Endothelial cell of umbilical vein (primary cell): ENCODE results near the gene ANKRD63. TPM values are rescaled to one million over a fixed set of nuclear protein-coding genes. Genes with fewer than 3 reads are reported as not detected.

ENCODE experiments used
- BruUV-seq: library from RNA; stranded (reverse); fragments of 400-500 nt; replicated peaks from 2 replicates; lab custom pipeline; 2021; lab: Mats Ljungman, UMichigan
- CTCF ChIA-PET: fragments of 300-600, 350-600 bp; sonication (Branson Sonifier 250); formaldehyde crosslinking; loops from one replicate; lab custom pipeline; 2021; ENCODE audit warnings: antibody characterized with exemption, inconsistent platforms; lab: Charles Lee
- POLR2A ChIA-PET: fragments of 300-600, 350-600 bp; sonication (Branson Sonifier 250); formaldehyde crosslinking; loops from one replicate; lab custom pipeline; 2021; ENCODE audit warnings: antibody characterized with exemption, inconsistent platforms; lab: Charles Lee
- DNase-seq: peaks from one replicate; pipeline ENCODE4 v3.0.0-alpha.2; 2011; ENCODE audit warnings: low read depth, low spot score
- FAIRE-seq: peaks from 2 replicates; lab custom pipeline; 2011; peaks lifted over from hg19 to GRCh38; lab: Jason Lieb, UNC
- H2AFZ ChIP-seq: 2 replicates; pipeline ENCODE4 v1.6.0; 2012; ENCODE audit warnings: low read depth, low read length, control low read depth, inconsistent platforms
- H3K27ac ChIP-seq: 2 replicates; pipeline ENCODE4 v1.5.1; 2011; ENCODE audit warnings: low read depth, mild to moderate bottlenecking, control low read depth, low read length, moderate library complexity; ENCODE audit not compliant: insufficient read depth
- H3K27me3 ChIP-seq, 2 experiments: 2 replicates each; pipeline versions ENCODE4 v1.6.0 to v1.6.1; 2011; ENCODE audit warnings: low read length in 2 of 2, mixed read lengths in 1 of 2; ENCODE audit not compliant: control insufficient read depth in 2 of 2, insufficient read depth in 2 of 2
- H3K36me3 ChIP-seq, 2 experiments: 2 replicates in 1 of 2; 3 replicates in 1 of 2; pipeline ENCODE4 v1.5.1; 2011; ENCODE audit warnings: low read length in 2 of 2, mild to moderate bottlenecking in 1 of 2, moderate library complexity in 1 of 2; ENCODE audit not compliant: control insufficient read depth in 2 of 2, insufficient read depth in 2 of 2; ENCODE audit errors: extremely low read depth in 1 of 2
- H3K4me1 ChIP-seq: 3 replicates; pipeline ENCODE4 v1.5.1; 2011; ENCODE audit warnings: mild to moderate bottlenecking, low read length; ENCODE audit not compliant: control insufficient read depth, insufficient read depth; ENCODE audit errors: extremely low read depth
- H3K4me2 ChIP-seq: 2 replicates; pipeline ENCODE4 v1.6.1; 2011; ENCODE audit warnings: low read length, control low read depth, mixed read lengths; ENCODE audit not compliant: insufficient read depth
- H3K4me3 ChIP-seq, 3 experiments: fragments of 200-600 bp in 1 of 3; sonication (generic), shearing (Covaris generic) in 1 of 3; replicated peaks in 1 of 3; 2 replicates each; pipeline ENCODE4 v1.5.1; 2011 to 2016; ENCODE audit warnings: control low read depth in 3 of 3, low read length in 3 of 3, mild to moderate bottlenecking in 2 of 3, inconsistent platforms in 1 of 3, low read depth in 1 of 3, moderate library complexity in 1 of 3; ENCODE audit not compliant: insufficient read depth in 1 of 3
- H3K79me2 ChIP-seq: 2 replicates; pipeline ENCODE4 v1.6.0; 2012; ENCODE audit warnings: low read length, inconsistent platforms; ENCODE audit not compliant: control insufficient read depth, insufficient read depth
- H3K9ac ChIP-seq: replicated peaks from 2 replicates; pipeline ENCODE3; 2011; ENCODE audit warnings: low read length, control low read depth; ENCODE audit not compliant: insufficient read depth; ENCODE audit errors: extremely low read depth
- H3K9me1 ChIP-seq: replicated peaks from 3 replicates; pipeline ENCODE4 v1.6.0; 2011; ENCODE audit warnings: mild to moderate bottlenecking, low read length; ENCODE audit not compliant: control insufficient read depth, insufficient read depth; ENCODE audit errors: extremely low read depth
- H3K9me3 ChIP-seq: replicated peaks from 2 replicates; pipeline ENCODE4 v1.5.1; 2012; ENCODE audit warnings: low read length, inconsistent platforms; ENCODE audit not compliant: control insufficient read depth, insufficient read depth
- H4K20me1 ChIP-seq: replicated peaks from 2 replicates; pipeline ENCODE3; 2011; ENCODE audit warnings: mild to moderate bottlenecking, low read length; ENCODE audit not compliant: control insufficient read depth, insufficient read depth; ENCODE audit errors: extremely low read depth
- EZH2 ChIP-seq: IDR thresholded peaks from 2 replicates; pipeline ENCODE4 v1.6.1; 2012; ENCODE audit warnings: borderline replicate concordance, low read depth, mild to moderate bottlenecking, moderate library complexity, low read length, inconsistent platforms; ENCODE audit not compliant: severe bottlenecking
- FOS ChIP-seq: IDR thresholded peaks from 2 replicates; pipeline ENCODE4 v1.6.1; 2011; ENCODE audit warnings: mild to moderate bottlenecking, low read length, moderate library complexity, borderline replicate concordance; ENCODE audit not compliant: insufficient read depth
- GATA2 ChIP-seq: IDR thresholded peaks from 2 replicates; pipeline ENCODE4 v1.7.0; 2011; ENCODE audit warnings: low read depth, mild to moderate bottlenecking, moderate library complexity, mixed read lengths, low read length; ENCODE audit not compliant: insufficient read length, insufficient read depth
- JUN ChIP-seq: IDR thresholded peaks from 2 replicates; pipeline ENCODE4 v1.6.1; 2011; ENCODE audit warnings: borderline replicate concordance, low read depth; ENCODE audit not compliant: insufficient read length, insufficient read depth
- MYC ChIP-seq: IDR thresholded peaks from one replicate; pipeline ENCODE4 v1.6.1; 2011; ENCODE audit warnings: mild to moderate bottlenecking, low read depth, low read length
- POLR2A ChIP-seq: IDR thresholded peaks from 2 replicates; pipeline ENCODE4 v1.6.1; 2012; ENCODE audit warnings: low read depth, mild to moderate bottlenecking, control low read depth, low read length
- POLR2AphosphoS5 ChIP-seq: IDR thresholded peaks from 2 replicates; pipeline ENCODE4 v1.6.1; 2012; ENCODE audit warnings: low read depth, mild to moderate bottlenecking, control low read depth, low read length, moderate library complexity; ENCODE audit not compliant: insufficient read depth
- dilution Hi-C: fragments of 300-500 bp; cut with MboI; formaldehyde crosslinking; loops from one replicate; pipeline ENCODE4 v1.15.0; 2019; ENCODE audit warnings: low sequenced_read_pairs; ENCODE audit not compliant: extremely low pct_ligation_motif_present
- intact Hi-C: fragments of 100-400 bp; cut with micrococcal nuclease; formaldehyde crosslinking; loops from one replicate; pipeline ENCODE4 v1.10.0; 2022
- polyA plus RNA-seq, 4 experiments: library from polyadenylated mRNA; depleted of rRNA in 3 of 4; stranded (reverse) in 3 of 4; unstranded in 1 of 4; fragments of >200 nt; gene quantifications; 2 replicates each; pipeline versions ENCODE4 v1.2.1 to v1.2.3, GENCODE V29; 2011 to 2012; ENCODE audit warnings: missing spikeins in 1 of 4
- total RNA-seq: library from RNA; stranded (reverse); gene quantifications from 2 replicates; pipeline ENCODE4 v1.2.3, GENCODE V29; 2021
- TF ChIP-seq, protein P1 (sequence below), 2 donors: IDR thresholded peaks; 1 replicate in 1 of 2; 2 replicates in 1 of 2; pipeline ENCODE4 v1.5.1; 2011; ENCODE audit warnings: low read length in 2 of 2, mild to moderate bottlenecking in 2 of 2, moderate library complexity in 2 of 2, control low read depth in 1 of 2, inconsistent platforms in 1 of 2, low read depth in 1 of 2; ENCODE audit not compliant: insufficient read depth in 1 of 2; ENCODE audit errors: extremely low read depth in 1 of 2
- TF ChIP-seq, protein P2 (sequence below): IDR thresholded peaks from 2 replicates; pipeline ENCODE4 v1.6.1; 2011; ENCODE audit not compliant: insufficient read depth, insufficient read length

Gene ANKRD63
- total and polyA plus RNA-seq, 2 donors (not counting 3 experiments of a cell fraction or from before 2014, with no cell fraction given), result not detected

DNA sequence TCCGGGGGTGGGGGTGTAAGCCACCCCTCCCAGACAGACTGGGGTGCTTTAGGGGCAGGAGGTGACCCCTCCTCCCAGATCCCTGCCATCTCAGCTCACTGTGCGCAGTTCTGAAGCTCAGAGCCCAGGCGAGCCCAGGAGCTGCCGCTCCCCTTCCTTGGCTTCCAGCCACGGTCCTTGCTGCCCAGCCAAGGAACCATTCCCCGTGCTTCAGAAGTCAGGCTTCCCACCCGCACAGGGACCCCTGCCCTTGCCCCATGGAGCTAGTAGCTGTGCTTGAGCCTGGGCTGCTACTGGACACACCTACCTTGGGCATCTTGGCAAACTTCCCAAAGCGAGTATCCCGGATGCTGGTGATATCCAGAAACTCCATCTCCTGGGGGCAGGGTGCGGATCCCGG is 20.1 kb upstream of the ANKRD63 start:
- intact Hi-C loops, result no loop called here
- Histone ChIP-seq H4K20me1 (no peaks in the 10 kb centered on the region), H3K9ac (no peak overlapping the region), H2AFZ (no peak overlapping the region), H3K4me1 (no peaks in the 10 kb centered on the region), H3K27me3 (peaks cover 5 to 11% of the 10 kb centered on the region in 2 experiments), H3K79me2 (no peaks in the 10 kb centered on the region), H3K4me2 (no peak overlapping the region), H3K9me3 (no peaks in the 10 kb centered on the region), H3K27ac (no peak overlapping the region), H3K4me3 (no peak overlapping the region), H3K36me3 (no peaks in the 10 kb centered on the region), H3K9me1 (no peaks in the 10 kb centered on the region)
- no peak for DNase-seq
- no TSS peak for BruUV-seq
- TF ChIP-seq GATA2 (no peak), MYC (no peak), JUN (no peak), EZH2 (no peak), POLR2AphosphoS5 (no peak), POLR2A (no peak), FOS (no peak)
- TF ChIP-seq, protein P1, sequence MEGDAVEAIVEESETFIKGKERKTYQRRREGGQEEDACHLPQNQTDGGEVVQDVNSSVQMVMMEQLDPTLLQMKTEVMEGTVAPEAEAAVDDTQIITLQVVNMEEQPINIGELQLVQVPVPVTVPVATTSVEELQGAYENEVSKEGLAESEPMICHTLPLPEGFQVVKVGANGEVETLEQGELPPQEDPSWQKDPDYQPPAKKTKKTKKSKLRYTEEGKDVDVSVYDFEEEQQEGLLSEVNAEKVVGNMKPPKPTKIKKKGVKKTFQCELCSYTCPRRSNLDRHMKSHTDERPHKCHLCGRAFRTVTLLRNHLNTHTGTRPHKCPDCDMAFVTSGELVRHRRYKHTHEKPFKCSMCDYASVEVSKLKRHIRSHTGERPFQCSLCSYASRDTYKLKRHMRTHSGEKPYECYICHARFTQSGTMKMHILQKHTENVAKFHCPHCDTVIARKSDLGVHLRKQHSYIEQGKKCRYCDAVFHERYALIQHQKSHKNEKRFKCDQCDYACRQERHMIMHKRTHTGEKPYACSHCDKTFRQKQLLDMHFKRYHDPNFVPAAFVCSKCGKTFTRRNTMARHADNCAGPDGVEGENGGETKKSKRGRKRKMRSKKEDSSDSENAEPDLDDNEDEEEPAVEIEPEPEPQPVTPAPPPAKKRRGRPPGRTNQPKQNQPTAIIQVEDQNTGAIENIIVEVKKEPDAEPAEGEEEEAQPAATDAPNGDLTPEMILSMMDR (IDR thresholded peaks at IDR 0.05; ENCODE audit: extremely low read depth in 1 of 2, insufficient read depth in 1 of 2, low read depth in 1 of 2, low read length in 2 of 2), result no peak
- TF ChIP-seq, protein P2, sequence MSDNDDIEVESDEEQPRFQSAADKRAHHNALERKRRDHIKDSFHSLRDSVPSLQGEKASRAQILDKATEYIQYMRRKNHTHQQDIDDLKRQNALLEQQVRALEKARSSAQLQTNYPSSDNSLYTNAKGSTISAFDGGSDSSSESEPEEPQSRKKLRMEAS, result no peak
- ChIA-PET POLR2A (no interaction called here), CTCF (interaction anchor here (0.8 to 3.9 kb wide), 9 partner anchors 9 to 37 kb away, joined by 3 to 32 read pairs (median 4); no protein-coding TSS in a partner anchor)
- dilution Hi-C loops, result no loop called here
- FAIRE-seq, result no peak
